HepG2 (cell line): ENCODE data around the gene HSPB6.

Experiments used
- IRF2 ChIP-seq: IDR thresholded peaks from 2 replicates; pipeline ENCODE4 v1.6.1; 2018; ENCODE audit warnings: missing genetic modification reagents, missing compliant biosample characterization
- POLR2A ChIP-seq, 2 experiments: IDR thresholded peaks; 2 replicates each; pipeline ENCODE4 v1.6.1; 2011; ENCODE audit warnings: low read depth in 2 of 2, low read length in 2 of 2, mild to moderate bottlenecking in 1 of 2, moderate library complexity in 1 of 2; ENCODE audit not compliant: insufficient read depth in 1 of 2
- TAF15 ChIP-seq: fragments of 200-400 bp; formaldehyde crosslinking; IDR thresholded peaks from one replicate; pipeline ENCODE4 v1.6.1; 2018; ENCODE audit warnings: mild to moderate bottlenecking, low read depth, low read length; ENCODE audit not compliant: poor library complexity, severe bottlenecking
- ZIK1 ChIP-seq: sonication (generic); formaldehyde crosslinking; IDR thresholded peaks from 2 replicates; pipeline ENCODE4 v1.5.0; 2020; ENCODE audit warnings: mild to moderate bottlenecking, low read depth, missing genetic modification reagents, borderline replicate concordance
- TF ChIP-seq, protein P1 (sequence below): sonication (generic); formaldehyde crosslinking; conservative IDR thresholded peaks from 2 replicates; pipeline ENCODE4 v1.4.0; 2020; ENCODE audit warnings: missing genetic modification reagents
- TF ChIP-seq, protein P2 (sequence below): sonication (generic); formaldehyde crosslinking; IDR thresholded peaks from 2 replicates; pipeline ENCODE4 v1.5.0; 2020; ENCODE audit warnings: mild to moderate bottlenecking, missing genetic modification reagents, moderate library complexity
- TF ChIP-seq, protein P3 (sequence below): fragments of 450-650 bp; IDR thresholded peaks from 2 replicates; pipeline ENCODE4 v1.6.1; 2017
- TF ChIP-seq, protein P4 (sequence below): sonication (generic); formaldehyde crosslinking; IDR thresholded peaks from 2 replicates; pipeline ENCODE4 v1.5.0; 2020; ENCODE audit warnings: mild to moderate bottlenecking, low read depth, missing genetic modification reagents, borderline replicate concordance

DNA sequence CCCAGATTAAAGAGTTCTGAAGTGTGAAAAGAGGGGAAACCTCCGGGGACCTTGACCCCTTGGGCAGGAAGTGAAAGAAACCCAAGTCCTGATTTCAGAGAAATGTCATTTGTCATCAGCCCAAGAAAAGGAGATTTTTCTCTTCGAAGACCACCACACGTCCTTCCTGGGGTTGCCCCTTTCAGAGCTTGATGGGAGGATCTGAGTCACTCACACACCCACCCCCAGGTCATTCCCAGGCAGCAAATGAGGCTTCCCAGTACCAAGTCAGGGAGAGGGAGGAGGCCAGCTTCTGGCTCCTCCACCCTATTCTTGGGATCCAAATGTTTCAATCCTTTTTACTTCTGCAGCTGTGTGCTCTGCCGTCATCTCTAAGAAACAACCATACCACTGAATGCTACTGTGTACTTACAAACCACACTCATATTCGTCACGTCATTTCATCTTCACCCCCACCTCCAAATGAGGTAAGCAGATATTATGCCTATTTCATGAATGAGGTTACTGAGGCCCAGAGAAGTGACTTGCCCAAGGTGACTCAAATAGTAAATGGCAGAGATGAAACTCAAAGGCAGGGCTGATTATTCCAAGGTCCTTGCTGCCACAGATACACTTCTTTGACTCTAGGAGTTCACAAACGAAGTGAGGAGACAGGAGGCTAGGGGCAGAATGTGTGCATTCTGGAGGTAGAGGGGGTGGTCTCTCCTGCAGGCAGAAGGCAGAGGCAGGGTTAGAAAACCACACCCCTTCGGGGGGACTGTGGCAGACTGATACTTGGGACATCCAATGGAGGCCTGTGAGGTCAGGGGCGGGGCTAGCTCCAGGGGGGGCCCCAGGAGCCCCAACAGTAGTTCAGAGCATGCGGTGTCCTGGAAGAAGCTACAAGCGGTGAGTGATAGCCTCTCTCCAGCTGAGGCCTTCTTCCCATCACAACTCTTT is 44.0 kb downstream of the HSPB6 start:
- TF ChIP-seq IRF2 (CRISPR knock-in tag) (no peak), POLR2A (IDR thresholded peaks at IDR 0.05; ENCODE audit: insufficient read depth in 1 of 2, low read depth in 2 of 2, low read length in 2 of 2) (no peak), TAF15 (no peak), ZIK1 (no peak)
- TF ChIP-seq, protein P1, sequence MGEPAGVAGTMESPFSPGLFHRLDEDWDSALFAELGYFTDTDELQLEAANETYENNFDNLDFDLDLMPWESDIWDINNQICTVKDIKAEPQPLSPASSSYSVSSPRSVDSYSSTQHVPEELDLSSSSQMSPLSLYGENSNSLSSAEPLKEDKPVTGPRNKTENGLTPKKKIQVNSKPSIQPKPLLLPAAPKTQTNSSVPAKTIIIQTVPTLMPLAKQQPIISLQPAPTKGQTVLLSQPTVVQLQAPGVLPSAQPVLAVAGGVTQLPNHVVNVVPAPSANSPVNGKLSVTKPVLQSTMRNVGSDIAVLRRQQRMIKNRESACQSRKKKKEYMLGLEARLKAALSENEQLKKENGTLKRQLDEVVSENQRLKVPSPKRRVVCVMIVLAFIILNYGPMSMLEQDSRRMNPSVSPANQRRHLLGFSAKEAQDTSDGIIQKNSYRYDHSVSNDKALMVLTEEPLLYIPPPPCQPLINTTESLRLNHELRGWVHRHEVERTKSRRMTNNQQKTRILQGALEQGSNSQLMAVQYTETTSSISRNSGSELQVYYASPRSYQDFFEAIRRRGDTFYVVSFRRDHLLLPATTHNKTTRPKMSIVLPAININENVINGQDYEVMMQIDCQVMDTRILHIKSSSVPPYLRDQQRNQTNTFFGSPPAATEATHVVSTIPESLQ (CRISPR knock-in tag) = no peak
- TF ChIP-seq, protein P2, sequence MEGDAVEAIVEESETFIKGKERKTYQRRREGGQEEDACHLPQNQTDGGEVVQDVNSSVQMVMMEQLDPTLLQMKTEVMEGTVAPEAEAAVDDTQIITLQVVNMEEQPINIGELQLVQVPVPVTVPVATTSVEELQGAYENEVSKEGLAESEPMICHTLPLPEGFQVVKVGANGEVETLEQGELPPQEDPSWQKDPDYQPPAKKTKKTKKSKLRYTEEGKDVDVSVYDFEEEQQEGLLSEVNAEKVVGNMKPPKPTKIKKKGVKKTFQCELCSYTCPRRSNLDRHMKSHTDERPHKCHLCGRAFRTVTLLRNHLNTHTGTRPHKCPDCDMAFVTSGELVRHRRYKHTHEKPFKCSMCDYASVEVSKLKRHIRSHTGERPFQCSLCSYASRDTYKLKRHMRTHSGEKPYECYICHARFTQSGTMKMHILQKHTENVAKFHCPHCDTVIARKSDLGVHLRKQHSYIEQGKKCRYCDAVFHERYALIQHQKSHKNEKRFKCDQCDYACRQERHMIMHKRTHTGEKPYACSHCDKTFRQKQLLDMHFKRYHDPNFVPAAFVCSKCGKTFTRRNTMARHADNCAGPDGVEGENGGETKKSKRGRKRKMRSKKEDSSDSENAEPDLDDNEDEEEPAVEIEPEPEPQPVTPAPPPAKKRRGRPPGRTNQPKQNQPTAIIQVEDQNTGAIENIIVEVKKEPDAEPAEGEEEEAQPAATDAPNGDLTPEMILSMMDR (CRISPR knock-in tag) = no peak
- TF ChIP-seq, protein P3, sequence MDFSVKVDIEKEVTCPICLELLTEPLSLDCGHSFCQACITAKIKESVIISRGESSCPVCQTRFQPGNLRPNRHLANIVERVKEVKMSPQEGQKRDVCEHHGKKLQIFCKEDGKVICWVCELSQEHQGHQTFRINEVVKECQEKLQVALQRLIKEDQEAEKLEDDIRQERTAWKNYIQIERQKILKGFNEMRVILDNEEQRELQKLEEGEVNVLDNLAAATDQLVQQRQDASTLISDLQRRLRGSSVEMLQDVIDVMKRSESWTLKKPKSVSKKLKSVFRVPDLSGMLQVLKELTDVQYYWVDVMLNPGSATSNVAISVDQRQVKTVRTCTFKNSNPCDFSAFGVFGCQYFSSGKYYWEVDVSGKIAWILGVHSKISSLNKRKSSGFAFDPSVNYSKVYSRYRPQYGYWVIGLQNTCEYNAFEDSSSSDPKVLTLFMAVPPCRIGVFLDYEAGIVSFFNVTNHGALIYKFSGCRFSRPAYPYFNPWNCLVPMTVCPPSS = no peak
- TF ChIP-seq, protein P4, sequence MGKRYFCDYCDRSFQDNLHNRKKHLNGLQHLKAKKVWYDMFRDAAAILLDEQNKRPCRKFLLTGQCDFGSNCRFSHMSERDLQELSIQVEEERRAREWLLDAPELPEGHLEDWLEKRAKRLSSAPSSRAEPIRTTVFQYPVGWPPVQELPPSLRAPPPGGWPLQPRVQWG (CRISPR knock-in tag) = no peak
